ENCODE measurements around the gene MYMK. TPM values are rescaled to one million over a fixed set of nuclear protein-coding genes. Genes with fewer than 3 reads are reported as not detected.

Gene MYMK
- total and polyA plus RNA-seq, 2 of the 13 experiments (the other 11 are each of a cell fraction or from before 2014, with no cell fraction given) = not detected

GRCh38 chr9:133527444-133527920 is 2.7 kb upstream of the MYMK start (continued):
- TF ChIP-seq MLXIP (CRISPR knock-in tag; IDR thresholded peaks at IDR 0.05; ENCODE audit: borderline replicate concordance) (no peak), BCLAF1 (IDR thresholded peaks at IDR 0.05) (no peak), ATF5 (CRISPR knock-in tag; IDR thresholded peaks at IDR 0.05; ENCODE audit: low read depth) (no peak), GRHL1 (CRISPR knock-in tag; conservative IDR thresholded peaks at IDR 0.05) (no peak), XBP1 (CRISPR knock-in tag; IDR thresholded peaks at IDR 0.05) (no peak), CHD2 (IDR thresholded peaks at IDR 0.05; ENCODE audit: low read depth, low read length) (no peak), DZIP1 (CRISPR knock-in tag; IDR thresholded peaks at IDR 0.05) (no peak), ZNF574 (CRISPR knock-in tag; IDR thresholded peaks at IDR 0.05) (no peak)
